ENCODE measurements around the gene PFKFB4. TPM values are rescaled to one million over a fixed set of nuclear protein-coding genes. Genes with fewer than 3 reads are reported as not detected.
"Not testable (repeated sequence)": the region's sequence is repeated elsewhere in the genome, so short reads cannot be mapped to it uniquely, and the experiment has no call there.

Gene PFKFB4
- polyA plus RNA-seq, 2 donors: 3.8 to 9.2 TPM

DNA sequence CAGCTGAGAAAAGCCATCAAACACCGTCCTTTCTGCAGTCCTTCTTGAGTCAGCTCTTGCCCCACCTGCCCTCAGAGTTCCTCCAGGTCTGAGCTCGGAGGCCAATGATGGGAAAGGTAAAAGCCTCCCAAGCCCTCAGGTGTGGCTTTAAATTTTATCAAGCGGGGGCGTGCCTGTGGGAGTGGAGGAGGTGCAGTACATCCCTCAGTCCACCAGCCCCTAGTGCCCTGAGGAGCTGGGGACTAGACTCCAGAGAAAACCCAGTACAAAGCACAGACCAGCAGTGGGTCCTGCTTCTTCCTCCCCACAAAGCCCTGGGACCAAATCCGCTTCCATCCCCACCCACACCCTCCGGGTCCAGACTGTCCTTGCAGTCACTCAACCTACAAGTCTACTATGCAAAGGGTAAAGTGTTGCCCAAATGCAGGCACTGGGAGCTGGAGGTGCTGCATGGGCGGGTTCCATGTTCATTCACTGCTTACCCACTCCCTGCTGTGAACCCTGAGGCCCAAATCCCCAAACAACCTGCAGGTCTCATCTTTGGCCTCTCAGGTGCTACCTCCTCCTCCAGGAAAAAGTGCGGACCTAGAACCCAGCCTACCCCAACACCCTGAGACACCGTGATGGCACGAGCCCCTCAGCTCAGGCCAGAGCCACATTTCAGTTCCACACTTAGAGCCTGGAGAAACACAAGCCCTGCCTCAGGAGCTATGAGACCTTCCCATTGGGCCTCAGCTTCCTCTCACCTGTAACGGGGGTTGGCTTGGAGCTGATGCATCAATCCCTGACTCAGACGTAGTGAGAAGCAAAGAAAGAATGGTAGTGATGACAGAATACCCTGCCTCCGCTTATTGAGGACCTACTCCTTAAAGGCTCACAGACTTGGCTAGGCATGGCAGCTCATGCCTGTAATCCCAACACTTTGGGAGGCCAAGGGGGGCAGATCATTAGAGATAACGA is 2.4 kb downstream of the PFKFB4 start:
- Histone ChIP-seq H3K4me1 (ENCODE audit: control insufficient read depth in 2 of 2, insufficient read depth in 2 of 2, low read length in 1 of 2) (peaks cover 0 to 3% of the 10 kb centered on the region in 2 donors), H3K27me3 (ENCODE audit: control insufficient read depth in 1 of 2, insufficient read depth in 2 of 2, low read length in 2 of 2) (no peaks in the 10 kb centered on the region), H3K27ac (ENCODE audit: low read depth in 2 of 2, low read length in 1 of 2) (no peak overlapping the region), H3K36me3 (ENCODE audit: control insufficient read depth in 2 of 2, insufficient read depth in 2 of 2, low read length in 1 of 2) (peaks cover 2 to 6% of the 10 kb centered on the region in 2 donors), H3K9me3 (ENCODE audit: control insufficient read depth in 2 of 2, insufficient read depth in 1 of 2, low read depth in 1 of 2, low read length in 1 of 2) (no peaks in the 10 kb centered on the region), H3K4me3 (ENCODE audit: low read depth in 1 of 2, low read length in 2 of 2) (no peak overlapping the region)
- WGBS, 2 donors: 80 to 81% methylated on average over 14 of the region's 14 CpGs

DNA sequence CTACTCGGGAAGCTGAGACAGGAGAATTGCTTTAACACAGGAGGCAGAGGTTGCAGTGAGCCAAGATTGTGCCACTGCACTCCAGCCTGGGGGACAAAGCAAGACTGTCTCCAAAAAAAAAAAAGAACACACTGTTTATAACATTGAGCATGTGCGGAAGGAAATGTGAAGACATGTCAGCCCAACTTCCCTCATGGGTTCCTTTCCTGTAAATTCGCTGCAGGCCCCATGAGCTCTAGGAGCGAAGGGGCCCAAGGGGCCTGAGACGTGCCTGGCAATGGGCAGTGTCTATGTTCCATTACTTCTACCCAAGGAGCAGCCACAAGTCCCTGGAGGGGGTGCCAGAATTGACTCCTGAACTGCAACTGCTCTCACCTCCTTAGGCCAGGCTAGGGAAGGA is 3.2 kb downstream of the PFKFB4 start:
- peaks cover 2 to 6% of the 10 kb centered on the region in 2 donors for H3K36me3 ChIP-seq (ENCODE audit: control insufficient read depth in 2 of 2, insufficient read depth in 2 of 2, low read length in 1 of 2)
- no peaks in the 10 kb centered on the region for H3K27me3 ChIP-seq (ENCODE audit: control insufficient read depth in 1 of 2, insufficient read depth in 2 of 2, low read length in 2 of 2)
- no peaks in the 10 kb centered on the region for H3K9me3 ChIP-seq (ENCODE audit: control insufficient read depth in 2 of 2, insufficient read depth in 1 of 2, low read depth in 1 of 2, low read length in 1 of 2)
- 84 to 90% methylated on average over 5 of the region's 5 CpGs for WGBS, 2 donors
- peaks cover 0 to 3% of the 10 kb centered on the region in 2 donors for H3K4me1 ChIP-seq (ENCODE audit: control insufficient read depth in 2 of 2, insufficient read depth in 2 of 2, low read length in 1 of 2)
- no peak overlapping the region for H3K4me3 ChIP-seq (ENCODE audit: low read depth in 1 of 2, low read length in 2 of 2)
- no peak overlapping the region for H3K27ac ChIP-seq (ENCODE audit: low read depth in 2 of 2, low read length in 1 of 2)

- Histone ChIP-seq H3K36me3 (ENCODE audit: control insufficient read depth in 2 of 2, insufficient read depth in 2 of 2, low read length in 1 of 2) (peaks cover 2 to 6% of the 10 kb centered on the region in 2 donors), H3K27ac (ENCODE audit: low read depth in 2 of 2, low read length in 1 of 2) (no peak overlapping the region), H3K4me3 (ENCODE audit: low read depth in 1 of 2, low read length in 2 of 2) (no peak overlapping the region), H3K4me1 (ENCODE audit: control insufficient read depth in 2 of 2, insufficient read depth in 2 of 2, low read length in 1 of 2) (peaks cover 0 to 3% of the 10 kb centered on the region in 2 donors), H3K27me3 (ENCODE audit: control insufficient read depth in 1 of 2, insufficient read depth in 2 of 2, low read length in 2 of 2) (no peaks in the 10 kb centered on the region), H3K9me3 (ENCODE audit: control insufficient read depth in 2 of 2, insufficient read depth in 1 of 2, low read depth in 1 of 2, low read length in 1 of 2) (no peaks in the 10 kb centered on the region)
- 73 to 85% methylated on average over 14 of the region's 14 CpGs for WGBS, 2 donors
Observed at GRCh38 chr3:48552111-48552951, 4.3 kb downstream of the PFKFB4 start.

- WGBS, 2 donors: 85 to 89% methylated on average over 7 of the region's 7 CpGs
- H3K36me3 ChIP-seq (ENCODE audit: control insufficient read depth in 2 of 2, insufficient read depth in 2 of 2, low read length in 1 of 2); H3K4me3 ChIP-seq (ENCODE audit: low read depth in 1 of 2, low read length in 2 of 2); H3K9me3 ChIP-seq (ENCODE audit: control insufficient read depth in 2 of 2, insufficient read depth in 1 of 2, low read depth in 1 of 2, low read length in 1 of 2); H3K4me1 ChIP-seq (ENCODE audit: control insufficient read depth in 2 of 2, insufficient read depth in 2 of 2, low read length in 1 of 2); H3K27ac ChIP-seq (ENCODE audit: low read depth in 2 of 2, low read length in 1 of 2); H3K27me3 ChIP-seq (ENCODE audit: control insufficient read depth in 1 of 2, insufficient read depth in 2 of 2, low read length in 2 of 2): not testable (repeated sequence)
Observed at GRCh38 chr3:48551651-48552050, 5.0 kb downstream of the PFKFB4 start.

GRCh38 chr3:48548729-48549705 is 7.6 kb downstream of the PFKFB4 start:
- Histone ChIP-seq H3K27me3 (ENCODE audit: control insufficient read depth in 1 of 2, insufficient read depth in 2 of 2, low read length in 2 of 2) (no peaks in the 10 kb centered on the region), H3K4me3 (ENCODE audit: low read depth in 1 of 2, low read length in 2 of 2) (no peak overlapping the region), H3K4me1 (ENCODE audit: control insufficient read depth in 2 of 2, insufficient read depth in 2 of 2, low read length in 1 of 2) (no peaks in the 10 kb centered on the region), H3K27ac (ENCODE audit: low read depth in 2 of 2, low read length in 1 of 2) (no peak overlapping the region), H3K36me3 (ENCODE audit: control insufficient read depth in 2 of 2, insufficient read depth in 2 of 2, low read length in 1 of 2) (peaks cover 2 to 7% of the 10 kb centered on the region in 2 donors), H3K9me3 (ENCODE audit: control insufficient read depth in 2 of 2, insufficient read depth in 1 of 2, low read depth in 1 of 2, low read length in 1 of 2) (no peaks in the 10 kb centered on the region)
- 63 to 64% methylated on average over 10 of the region's 10 CpGs for WGBS, 2 donors

- 80 to 81% methylated on average over 5 of the region's 5 CpGs for WGBS, 2 donors
- peaks cover 2 to 5% of the 10 kb centered on the region in 2 donors for H3K36me3 ChIP-seq (ENCODE audit: control insufficient read depth in 2 of 2, insufficient read depth in 2 of 2, low read length in 1 of 2)
Observed at GRCh38 chr3:48548126-48548525, 8.5 kb downstream of the PFKFB4 start.

DNA sequence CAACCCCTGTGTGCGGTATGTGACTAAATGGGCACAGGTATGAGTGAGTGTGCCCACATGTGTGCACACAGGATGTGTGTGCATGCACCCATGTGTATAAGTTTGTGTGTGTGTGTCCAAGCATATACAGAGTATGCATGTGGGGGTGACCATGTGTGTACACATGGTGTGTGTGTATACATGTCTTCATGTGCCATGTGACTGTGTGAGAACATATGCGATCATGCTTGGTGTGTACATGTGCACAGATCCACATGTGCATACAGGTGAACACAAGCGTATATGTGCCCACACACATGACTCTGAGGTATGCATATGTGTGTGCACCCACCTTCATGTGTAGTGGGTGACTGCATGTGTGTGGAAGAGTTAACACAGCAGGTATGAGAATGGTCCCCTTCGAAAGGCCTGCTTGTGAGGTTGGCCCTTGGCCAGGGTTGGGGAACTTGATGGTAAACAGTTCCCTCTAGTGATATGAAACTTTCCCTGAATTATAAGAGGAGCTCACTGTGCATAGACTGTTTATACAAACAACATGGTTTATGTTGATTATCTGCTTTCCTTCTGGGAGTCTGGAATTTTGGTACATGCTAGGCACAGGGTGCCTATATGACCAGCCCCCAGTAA is 10.3 kb downstream of the PFKFB4 start:
- Histone ChIP-seq H3K36me3 (ENCODE audit: control insufficient read depth in 2 of 2, insufficient read depth in 2 of 2, low read length in 1 of 2) (peaks cover 2% of the 10 kb centered on the region in 2 donors), H3K4me3 (ENCODE audit: low read depth in 1 of 2, low read length in 2 of 2) (no peak overlapping the region), H3K27me3 (ENCODE audit: control insufficient read depth in 1 of 2, insufficient read depth in 2 of 2, low read length in 2 of 2) (no peaks in the 10 kb centered on the region), H3K27ac (ENCODE audit: low read depth in 2 of 2, low read length in 1 of 2) (no peak overlapping the region), H3K9me3 (ENCODE audit: control insufficient read depth in 2 of 2, insufficient read depth in 1 of 2, low read depth in 1 of 2, low read length in 1 of 2) (no peaks in the 10 kb centered on the region), H3K4me1 (ENCODE audit: control insufficient read depth in 2 of 2, insufficient read depth in 2 of 2, low read length in 1 of 2) (no peaks in the 10 kb centered on the region)
- 73 to 76% methylated on average over 4 of the region's 4 CpGs for WGBS, 2 donors

More at GRCh38 chr3:48548126-48548525, 8.5 kb downstream of the PFKFB4 start:
- no peak overlapping the region for H3K4me3 ChIP-seq (ENCODE audit: low read depth in 1 of 2, low read length in 2 of 2)
- H3K4me1 ChIP-seq (ENCODE audit: control insufficient read depth in 2 of 2, insufficient read depth in 2 of 2, low read length in 1 of 2): no peaks in the 10 kb centered on the region
- H3K9me3 ChIP-seq (ENCODE audit: control insufficient read depth in 2 of 2, insufficient read depth in 1 of 2, low read depth in 1 of 2, low read length in 1 of 2): no peaks in the 10 kb centered on the region
- H3K27me3 ChIP-seq (ENCODE audit: control insufficient read depth in 1 of 2, insufficient read depth in 2 of 2, low read length in 2 of 2): no peaks in the 10 kb centered on the region
- H3K27ac ChIP-seq (ENCODE audit: low read depth in 2 of 2, low read length in 1 of 2): no peak overlapping the region

- Histone ChIP-seq H3K4me3 (ENCODE audit: low read depth in 1 of 2, low read length in 2 of 2) (no peak overlapping the region), H3K4me1 (ENCODE audit: control insufficient read depth in 2 of 2, insufficient read depth in 2 of 2, low read length in 1 of 2) (no peaks in the 10 kb centered on the region), H3K9me3 (ENCODE audit: control insufficient read depth in 2 of 2, insufficient read depth in 1 of 2, low read depth in 1 of 2, low read length in 1 of 2) (no peaks in the 10 kb centered on the region), H3K36me3 (ENCODE audit: control insufficient read depth in 2 of 2, insufficient read depth in 2 of 2, low read length in 1 of 2) (peaks cover 0 to 7% of the 10 kb centered on the region in 2 donors), H3K27ac (ENCODE audit: low read depth in 2 of 2, low read length in 1 of 2) (no peak overlapping the region), H3K27me3 (ENCODE audit: control insufficient read depth in 1 of 2, insufficient read depth in 2 of 2, low read length in 2 of 2) (no peaks in the 10 kb centered on the region)
- 89 to 90% methylated on average over 5 of the region's 5 CpGs for WGBS, 2 donors
Observed at GRCh38 chr3:48544141-48544540, 12.5 kb downstream of the PFKFB4 start.
